H9 (cell line): ENCODE results near the gene PDZRN4. TPM values are rescaled to one million over a fixed set of nuclear protein-coding genes. Genes with fewer than 3 reads are reported as not detected.

ENCODE experiments used
- DNase-seq: peaks from one replicate; pipeline ENCODE4 v3.0.0-alpha.2; 2017
- H2AFZ ChIP-seq: one replicate; pipeline ENCODE4 v1.6.1; 2013; ENCODE audit warnings: mild to moderate bottlenecking, low read length, control low read depth, moderate library complexity
- H2AK5ac ChIP-seq: 2 replicates; pipeline ENCODE4 v1.6.1; 2013; ENCODE audit warnings: low read length, control low read depth, mixed read lengths; ENCODE audit not compliant: insufficient read length
- H2BK120ac ChIP-seq: one replicate; pipeline ENCODE4 v1.6.1; 2013; ENCODE audit warnings: low read depth, mild to moderate bottlenecking, low read length, control low read depth, inconsistent platforms; ENCODE audit not compliant: poor library complexity, severe bottlenecking
- H2BK12ac ChIP-seq: 2 replicates; pipeline ENCODE4 v1.6.1; 2013; ENCODE audit warnings: low read length, control low read depth, mixed read lengths, low read depth; ENCODE audit not compliant: insufficient read length
- H2BK15ac ChIP-seq: 2 replicates; pipeline ENCODE4 v1.6.1; 2013; ENCODE audit warnings: low read depth, low read length, control low read depth
- H2BK20ac ChIP-seq: one replicate; pipeline ENCODE4 v1.6.1; 2013; ENCODE audit warnings: low read depth, mild to moderate bottlenecking, low read length, control low read depth, inconsistent platforms; ENCODE audit not compliant: poor library complexity, severe bottlenecking
- H2BK5ac ChIP-seq: 2 replicates; pipeline ENCODE4 v1.6.1; 2013; ENCODE audit warnings: low read length, control low read depth, mixed read lengths; ENCODE audit not compliant: insufficient read length
- H3K14ac ChIP-seq: 2 replicates; pipeline ENCODE4 v1.6.1; 2013; ENCODE audit warnings: low read length, control low read depth; ENCODE audit not compliant: insufficient read depth
- H3K18ac ChIP-seq: 2 replicates; pipeline ENCODE4 v1.6.1; 2013; ENCODE audit warnings: low read depth, mild to moderate bottlenecking, mixed read lengths, low read length, control low read depth; ENCODE audit not compliant: insufficient read length
- H3K23ac ChIP-seq: 2 replicates; pipeline ENCODE4 v1.6.1; 2013; ENCODE audit warnings: low read length, control low read depth, mixed read lengths, low read depth; ENCODE audit not compliant: insufficient read length
- H3K23me2 ChIP-seq: 2 replicates; pipeline ENCODE4 v1.6.1; 2013; ENCODE audit warnings: low read depth, mild to moderate bottlenecking, mixed read lengths, low read length, control low read depth; ENCODE audit not compliant: insufficient read length, poor library complexity, severe bottlenecking
- H3K27ac ChIP-seq: 2 replicates; pipeline ENCODE4 v1.5.1; 2013; ENCODE audit warnings: low read length, control low read depth, mixed read lengths, low read depth; ENCODE audit not compliant: insufficient read length
- H3K27me3 ChIP-seq: 2 replicates; pipeline ENCODE4 v1.6.1; 2013; ENCODE audit warnings: low read length, control low read depth, inconsistent platforms; ENCODE audit not compliant: insufficient read depth
- H3K4ac ChIP-seq: 2 replicates; pipeline ENCODE4 v1.6.1; 2013; ENCODE audit warnings: low read depth, mild to moderate bottlenecking, control low read depth, inconsistent platforms, low read length, moderate library complexity
- H3K4me1 ChIP-seq: 2 replicates; pipeline ENCODE4 v1.6.1; 2013; ENCODE audit warnings: low read length, control low read depth, inconsistent platforms; ENCODE audit not compliant: insufficient read depth
- H3K4me2 ChIP-seq: 2 replicates; pipeline ENCODE4 v1.6.1; 2013; ENCODE audit warnings: low read length, control low read depth, mixed read lengths; ENCODE audit not compliant: insufficient read length, insufficient read depth
- H3K56ac ChIP-seq: 2 replicates; pipeline ENCODE4 v1.6.1; 2013; ENCODE audit warnings: low read depth, mild to moderate bottlenecking, mixed read lengths, low read length, control low read depth; ENCODE audit not compliant: insufficient read length
- H3K79me1 ChIP-seq: 2 replicates; pipeline ENCODE4 v1.6.1; 2013; ENCODE audit warnings: low read depth, mild to moderate bottlenecking, moderate library complexity, low read length, control low read depth, inconsistent platforms; ENCODE audit not compliant: insufficient read depth, poor library complexity, severe bottlenecking
- H3K79me2 ChIP-seq: 2 replicates; pipeline ENCODE4 v1.6.1; 2013; ENCODE audit warnings: low read length, control low read depth, inconsistent platforms; ENCODE audit not compliant: insufficient read depth
- H3K9ac ChIP-seq: 2 replicates; pipeline ENCODE4 v1.6.1; 2013; ENCODE audit warnings: low read length, control low read depth, mixed read lengths; ENCODE audit not compliant: insufficient read length; ENCODE audit errors: extremely low read depth
- H3K9me3 ChIP-seq: one replicate; pipeline ENCODE4 v1.6.1; 2013; ENCODE audit warnings: low read depth, low read length, inconsistent platforms; ENCODE audit not compliant: control insufficient read depth
- H3T11ph ChIP-seq: one replicate; pipeline ENCODE4 v1.6.1; 2013; ENCODE audit warnings: mild to moderate bottlenecking, low read length, control low read depth, inconsistent platforms
- H4K20me1 ChIP-seq: one replicate; pipeline ENCODE4 v1.6.1; 2013; ENCODE audit not compliant: control insufficient read depth, insufficient read length, insufficient read depth
- H4K5ac ChIP-seq: 2 replicates; pipeline ENCODE4 v1.6.1; 2013; ENCODE audit warnings: low read depth, mild to moderate bottlenecking, mixed read lengths, low read length, control low read depth; ENCODE audit not compliant: insufficient read length
- H4K8ac ChIP-seq: replicated peaks from 2 replicates; pipeline ENCODE4 v1.6.1; 2013; ENCODE audit warnings: low read length, control low read depth, mixed read lengths, low read depth; ENCODE audit not compliant: insufficient read length
- H4K91ac ChIP-seq: 2 replicates; pipeline ENCODE4 v1.6.1; 2013; ENCODE audit warnings: low read depth, mild to moderate bottlenecking, moderate library complexity, mixed read lengths, low read length, control low read depth; ENCODE audit not compliant: insufficient read length
- H3K27ac Mint-ChIP-seq, 3 experiments: 2 replicates in 2 of 3; 3 replicates in 1 of 3; pipeline ENCODE4 v1.8.0; 2020 to 2021; ENCODE audit warnings: mixed read lengths in 3 of 3, mild to moderate bottlenecking in 1 of 3, moderate library complexity in 1 of 3
- H3K27me3 Mint-ChIP-seq: 2 replicates; pipeline ENCODE4 v1.8.0; 2021; ENCODE audit warnings: low read depth, mild to moderate bottlenecking, moderate library complexity, mixed read lengths
- H3K36me3 Mint-ChIP-seq, 3 experiments: 2 replicates in 2 of 3; 3 replicates in 1 of 3; pipeline ENCODE4 v1.8.0; 2020 to 2021; ENCODE audit warnings: low read depth in 3 of 3, mixed read lengths in 3 of 3; ENCODE audit not compliant: insufficient read depth in 1 of 3
- H3K4me1 Mint-ChIP-seq, 2 experiments: 2 replicates each; pipeline ENCODE4 v1.8.0; 2020; ENCODE audit warnings: mixed read lengths in 2 of 2
- H3K4me3 Mint-ChIP-seq, 2 experiments: 2 replicates in 1 of 2; 3 replicates in 1 of 2; pipeline ENCODE4 v1.8.0; 2020 to 2021; ENCODE audit warnings: mild to moderate bottlenecking in 2 of 2, mixed read lengths in 2 of 2, moderate library complexity in 1 of 2
- H3K9me3 Mint-ChIP-seq, 2 experiments: 2 replicates in 1 of 2; 3 replicates in 1 of 2; pipeline ENCODE4 v1.8.0; 2020; ENCODE audit warnings: mild to moderate bottlenecking in 2 of 2, mixed read lengths in 2 of 2, moderate library complexity in 1 of 2
- CTCF ChIP-seq: fragments of 200-600 bp; sonication (generic); conservative IDR thresholded peaks from 3 replicates; pipeline ENCODE4 v1.8.0; 2021; ENCODE audit warnings: antibody characterized with exemption, mild to moderate bottlenecking
- WGBS: extraction: QIAGEN DNeasy Blood & Tissue Kit; methylation state at CpG from one replicate; pipeline ENCODE4 v1.1.7; 2013; ENCODE audit warnings: missing lambda C conversion rate, low lambda C conversion rate, mixed read lengths; ENCODE audit not compliant: insufficient read length; ENCODE audit errors: extremely low coverage; 5-methylcytosine and 5-hydroxymethylcytosine counted together
- total RNA-seq: library from RNA; stranded (reverse); gene quantifications from 2 replicates; pipeline ENCODE4 v1.2.1, GENCODE V29; 2021

PDZRN4 gene
- total RNA-seq, 1 experiment from 2014 or later, result not detected

- H3K27me3 Mint-ChIP-seq, result no peaks in the 10 kb centered on the region
- no CpG with 5 or more reads among the region's 4 CpGs for WGBS
- Histone ChIP-seq H4K5ac (no peak overlapping the region), H3K9me3 (no peaks in the 10 kb centered on the region), H2BK12ac (no peak overlapping the region), H2BK15ac (no peak overlapping the region), H3K4me1 (no peaks in the 10 kb centered on the region), H3K14ac (no peak overlapping the region), H4K20me1 (no peaks in the 10 kb centered on the region), H3K4ac (no peak overlapping the region), H3K4me2 (no peak overlapping the region), H3K18ac (no peak overlapping the region), H3T11ph (no peak overlapping the region), H2BK20ac (no peak overlapping the region), H2BK120ac (no peak overlapping the region), H3K79me2 (no peaks in the 10 kb centered on the region), H3K27me3 (no peaks in the 10 kb centered on the region), H3K79me1 (no peaks in the 10 kb centered on the region), H2BK5ac (no peak overlapping the region), H2AK5ac (no peak overlapping the region), H3K56ac (no peak overlapping the region), H3K9ac (no peak overlapping the region), H4K8ac (no peak overlapping the region), H3K23ac (no peak overlapping the region), H4K91ac (no peak overlapping the region), H3K23me2 (no peaks in the 10 kb centered on the region), H3K27ac (no peak overlapping the region), H2AFZ (no peak overlapping the region)
- DNase-seq, result no peak
- H3K36me3 Mint-ChIP-seq, result no peaks in the 10 kb centered on the region
- TF ChIP-seq CTCF, result no peak
- H3K9me3 Mint-ChIP-seq, result no peaks in the 10 kb centered on the region
- H3K4me1 Mint-ChIP-seq, result peaks cover 0 to 6% of the 10 kb centered on the region in 2 experiments; a peak in 1 of 4 replicates
- H3K4me3 Mint-ChIP-seq, result no peak overlapping the region
- H3K27ac Mint-ChIP-seq, result no peak overlapping the region
Measured at GRCh38 chr12:41548926-41549325, 360.8 kb downstream of the PDZRN4 start.
